Fibroblast of lung (primary cell): ENCODE results near the gene STIM1. TPM values are rescaled to one million over a fixed set of nuclear protein-coding genes. Genes with fewer than 3 reads are reported as not detected.

Experiments used
- DNase-seq, 2 donors: peaks; one replicate each; pipeline versions ENCODE4 v3.0.0 to v3.0.0-alpha.2; 2010; ENCODE audit warnings: low read depth in 2 of 2
- H2AFZ ChIP-seq: 2 replicates; pipeline ENCODE4 v1.5.1; 2012; ENCODE audit warnings: low read length, control low read depth, inconsistent platforms
- H3K27ac ChIP-seq: 2 replicates; pipeline ENCODE4 v1.5.1; 2011; ENCODE audit warnings: low read length, control low read depth; ENCODE audit not compliant: insufficient read depth
- H3K27me3 ChIP-seq: 2 replicates; pipeline ENCODE4 v1.5.1; 2011; ENCODE audit warnings: mild to moderate bottlenecking, low read length; ENCODE audit not compliant: control insufficient read depth, insufficient read depth
- H3K36me3 ChIP-seq: 2 replicates; pipeline ENCODE4 v1.5.1; 2011; ENCODE audit warnings: low read length; ENCODE audit not compliant: control insufficient read depth, insufficient read depth
- H3K4me1 ChIP-seq: 2 replicates; pipeline ENCODE4 v1.5.1; 2011; ENCODE audit warnings: low read length; ENCODE audit not compliant: control insufficient read depth, insufficient read depth; ENCODE audit errors: extremely low read depth
- H3K4me2 ChIP-seq: 2 replicates; pipeline ENCODE4 v1.5.1; 2011; ENCODE audit warnings: low read length, control low read depth; ENCODE audit not compliant: insufficient read depth; ENCODE audit errors: extremely low read depth
- H3K4me3 ChIP-seq, 4 experiments: fragments of 200-600 bp in 1 of 4; sonication (generic) in 1 of 4; replicated peaks in 1 of 4; 2 replicates each; pipeline ENCODE4 v1.5.1; 2011 to 2016; ENCODE audit warnings: low read length in 4 of 4, low read depth in 3 of 4, mild to moderate bottlenecking in 3 of 4, control low read depth in 2 of 4, inconsistent platforms in 1 of 4, mixed read lengths in 1 of 4; ENCODE audit not compliant: insufficient read depth in 1 of 4; ENCODE audit errors: control extremely low read depth in 1 of 4
- H3K79me2 ChIP-seq: 2 replicates; pipeline ENCODE4 v1.5.1; 2012; ENCODE audit warnings: mild to moderate bottlenecking, low read length, inconsistent platforms; ENCODE audit not compliant: control insufficient read depth, insufficient read depth
- H3K9ac ChIP-seq: 2 replicates; pipeline ENCODE4 v1.5.1; 2011; ENCODE audit warnings: mild to moderate bottlenecking, low read length, control low read depth; ENCODE audit not compliant: insufficient read depth
- H3K9me3 ChIP-seq: 2 replicates; pipeline ENCODE4 v1.5.1; 2012; ENCODE audit warnings: low read depth, low read length; ENCODE audit not compliant: control insufficient read depth, insufficient read depth
- H4K20me1 ChIP-seq: 2 replicates; pipeline ENCODE4 v1.5.1; 2011; ENCODE audit warnings: low read length; ENCODE audit not compliant: control insufficient read depth, insufficient read depth; ENCODE audit errors: extremely low read depth
- EZH2 ChIP-seq: IDR thresholded peaks from 2 replicates; pipeline ENCODE4 v1.5.1; 2012; ENCODE audit warnings: low read length, control low read depth, mild to moderate bottlenecking; ENCODE audit errors: missing control alignments
- polyA plus RNA-seq, 2 donors: library from polyadenylated mRNA; depleted of rRNA in 1 of 2; stranded (reverse) in 1 of 2; unstranded in 1 of 2; fragments of >200 nt; gene quantifications; 2 replicates each; pipeline ENCODE4 v1.2.1, GENCODE V29; 2011 to 2012; ENCODE audit warnings: missing spikeins in 1 of 2
- total RNA-seq: library from RNA; depleted of rRNA; stranded (reverse); fragments of >200 nt; gene quantifications from 2 replicates; pipeline ENCODE4 v1.2.1, GENCODE V29; 2014
- TF ChIP-seq, protein P1 (sequence below), 2 donors: IDR thresholded peaks in 1 of 2; conservative IDR thresholded peaks in 1 of 2; 1 replicate in 1 of 2; 2 replicates in 1 of 2; pipeline ENCODE4 v1.5.1; 2011 to 2012; ENCODE audit warnings: low read length in 2 of 2, control low read depth in 1 of 2, inconsistent platforms in 1 of 2, low read depth in 1 of 2, mild to moderate bottlenecking in 1 of 2

The STIM1 gene
- total and polyA plus RNA-seq, 2 donors (not counting 1 experiment from before 2014, with no cell fraction given), result 38.1 to 44.6 TPM

DNA sequence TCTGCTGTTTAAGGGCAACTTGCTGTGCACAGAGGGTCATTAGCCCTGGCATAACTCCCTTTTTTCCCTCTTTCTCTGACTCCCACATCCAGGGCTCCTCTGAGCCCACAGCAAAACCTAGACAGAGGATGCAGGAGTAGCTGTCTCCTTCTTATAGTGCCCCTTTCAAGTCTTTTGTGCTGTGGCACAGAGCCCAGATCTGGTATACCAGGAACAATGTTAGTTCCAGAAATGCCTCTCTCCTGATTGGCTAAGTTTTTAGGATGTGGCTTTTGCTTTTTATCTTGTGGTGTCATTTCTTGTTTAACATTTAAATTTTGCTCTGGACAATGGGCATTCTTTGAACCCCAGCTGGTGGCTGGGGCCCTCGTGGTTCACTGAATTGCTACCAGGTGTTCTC, 213.5 kb downstream of the STIM1 start:
- Histone ChIP-seq H3K9me3 (no peaks in the 10 kb centered on the region), H3K79me2 (no peaks in the 10 kb centered on the region), H3K4me3 (no peak overlapping the region), H3K9ac (no peak overlapping the region), H3K4me2 (no peak overlapping the region), H3K27ac (no peak overlapping the region), H4K20me1 (no peaks in the 10 kb centered on the region), H3K27me3 (no peaks in the 10 kb centered on the region), H3K36me3 (no peaks in the 10 kb centered on the region), H2AFZ (no peak overlapping the region), H3K4me1 (no peaks in the 10 kb centered on the region)
- no peak for TF ChIP-seq EZH2
- TF ChIP-seq, protein P1, sequence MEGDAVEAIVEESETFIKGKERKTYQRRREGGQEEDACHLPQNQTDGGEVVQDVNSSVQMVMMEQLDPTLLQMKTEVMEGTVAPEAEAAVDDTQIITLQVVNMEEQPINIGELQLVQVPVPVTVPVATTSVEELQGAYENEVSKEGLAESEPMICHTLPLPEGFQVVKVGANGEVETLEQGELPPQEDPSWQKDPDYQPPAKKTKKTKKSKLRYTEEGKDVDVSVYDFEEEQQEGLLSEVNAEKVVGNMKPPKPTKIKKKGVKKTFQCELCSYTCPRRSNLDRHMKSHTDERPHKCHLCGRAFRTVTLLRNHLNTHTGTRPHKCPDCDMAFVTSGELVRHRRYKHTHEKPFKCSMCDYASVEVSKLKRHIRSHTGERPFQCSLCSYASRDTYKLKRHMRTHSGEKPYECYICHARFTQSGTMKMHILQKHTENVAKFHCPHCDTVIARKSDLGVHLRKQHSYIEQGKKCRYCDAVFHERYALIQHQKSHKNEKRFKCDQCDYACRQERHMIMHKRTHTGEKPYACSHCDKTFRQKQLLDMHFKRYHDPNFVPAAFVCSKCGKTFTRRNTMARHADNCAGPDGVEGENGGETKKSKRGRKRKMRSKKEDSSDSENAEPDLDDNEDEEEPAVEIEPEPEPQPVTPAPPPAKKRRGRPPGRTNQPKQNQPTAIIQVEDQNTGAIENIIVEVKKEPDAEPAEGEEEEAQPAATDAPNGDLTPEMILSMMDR (conservative IDR thresholded peaks at IDR 0.05 in 1 of 2, IDR thresholded peaks at IDR 0.05 in 1 of 2; ENCODE audit: low read depth in 1 of 2, low read length in 2 of 2), result no peak
- peak in 1 of 2 donors; percentile 34 for DNase-seq

DNA sequence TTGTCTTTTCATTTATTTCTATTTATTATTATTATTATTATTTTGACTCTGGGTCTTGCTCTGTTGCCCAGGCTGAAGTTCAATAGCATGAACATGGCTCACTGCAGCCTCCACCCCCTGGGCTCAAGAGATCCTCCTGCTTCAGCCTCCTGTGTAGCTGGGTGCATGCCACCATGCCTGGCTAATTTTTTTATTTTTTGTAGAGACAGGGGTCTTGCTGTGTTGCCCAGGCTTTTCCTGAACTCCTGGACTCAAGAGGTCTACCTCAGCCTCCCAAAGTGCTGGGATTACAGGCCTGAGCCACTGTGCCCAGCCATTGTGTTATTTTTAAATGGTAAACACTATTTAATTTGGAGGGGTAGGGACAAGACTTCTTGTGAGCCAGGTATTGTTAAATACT, 215.9 kb downstream of the STIM1 start:
- Histone ChIP-seq H3K36me3 (no peaks in the 10 kb centered on the region), H2AFZ (no peak overlapping the region), H3K4me3 (no peak overlapping the region), H3K9ac (no peak overlapping the region), H3K4me1 (no peaks in the 10 kb centered on the region), H3K9me3 (no peaks in the 10 kb centered on the region), H3K4me2 (no peak overlapping the region), H3K27me3 (no peaks in the 10 kb centered on the region), H3K27ac (no peak overlapping the region), H4K20me1 (no peaks in the 10 kb centered on the region), H3K79me2 (no peaks in the 10 kb centered on the region)
- no peak for DNase-seq
- TF ChIP-seq, protein P1 (conservative IDR thresholded peaks at IDR 0.05 in 1 of 2, IDR thresholded peaks at IDR 0.05 in 1 of 2; ENCODE audit: low read depth in 1 of 2, low read length in 2 of 2), result no peak
- TF ChIP-seq EZH2, result no peak

DNA sequence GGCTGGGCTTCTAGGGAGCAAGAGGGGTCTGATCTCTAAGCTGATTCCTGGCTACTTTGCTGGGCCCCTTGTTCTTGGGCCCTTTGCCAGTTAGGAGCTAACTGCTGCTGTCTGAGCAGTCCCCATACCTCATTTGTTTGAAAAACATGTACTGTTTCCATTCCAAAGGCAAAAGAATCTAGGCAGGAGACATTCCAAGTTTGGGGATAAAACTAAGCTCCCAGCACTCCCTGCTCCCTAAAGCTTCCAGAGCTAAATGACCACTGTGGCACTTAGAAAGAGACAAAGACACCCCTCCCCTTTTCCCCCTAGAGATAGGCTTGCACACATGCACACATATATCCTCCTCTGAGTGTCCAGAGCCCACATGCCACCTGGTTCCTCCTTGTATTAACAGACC, 216.4 kb downstream of the STIM1 start:
- Histone ChIP-seq H3K27me3 (no peaks in the 10 kb centered on the region), H3K4me2 (no peak overlapping the region), H3K4me3 (no peak overlapping the region), H3K27ac (no peak overlapping the region), H4K20me1 (no peaks in the 10 kb centered on the region), H3K4me1 (no peaks in the 10 kb centered on the region), H3K79me2 (no peaks in the 10 kb centered on the region), H3K9me3 (no peaks in the 10 kb centered on the region), H3K36me3 (no peaks in the 10 kb centered on the region), H3K9ac (no peak overlapping the region), H2AFZ (no peak overlapping the region)
- DNase-seq, result peak in 1 of 2 donors; percentile 15
- no peak for TF ChIP-seq EZH2
- TF ChIP-seq, protein P1 (conservative IDR thresholded peaks at IDR 0.05 in 1 of 2, IDR thresholded peaks at IDR 0.05 in 1 of 2; ENCODE audit: low read depth in 1 of 2, low read length in 2 of 2), result no peak
